Measurements from ENCODE around the gene XRCC1.

- TF ChIP-seq EZH2 (IDR thresholded peaks at IDR 0.05; ENCODE audit: insufficient read depth, low read length): no peak
- no peak for TF ChIP-seq CTCF (IDR thresholded peaks at IDR 0.05; ENCODE audit: insufficient read depth, low read depth, low read length)
These were observed 69.4 kb downstream of the XRCC1 start for GRCh38 chr19:43505941-43506340.
